Progenitor cell of endocrine pancreas (in vitro differentiated cells): ENCODE data around the gene SWI5. TPM values are rescaled to one million over a fixed set of nuclear protein-coding genes. Genes with fewer than 3 reads are reported as not detected.
"Not testable (repeated sequence)": the region's sequence is repeated elsewhere in the genome, so short reads cannot be mapped to it uniquely, and the experiment has no call there.

Source experiments
- DNase-seq: peaks from one replicate; pipeline ENCODE4 v3.0.0; 2021; ENCODE audit warnings: low spot score; ENCODE audit not compliant: unreplicated experiment
- H3K27ac Mint-ChIP-seq: 2 replicates; pipeline ENCODE4 v1.8.0; 2021; ENCODE audit warnings: mild to moderate bottlenecking, moderate library complexity, mixed read lengths
- H3K27me3 Mint-ChIP-seq: 2 replicates; pipeline ENCODE4 v1.8.0; 2021; ENCODE audit warnings: mixed read lengths
- H3K36me3 Mint-ChIP-seq: 2 replicates; pipeline ENCODE4 v1.8.0; 2022; ENCODE audit warnings: mixed read lengths; ENCODE audit not compliant: insufficient read depth
- H3K4me1 Mint-ChIP-seq: 2 replicates; pipeline ENCODE4 v1.8.0; 2021; ENCODE audit warnings: low read depth, mixed read lengths
- H3K4me3 Mint-ChIP-seq: 2 replicates; pipeline ENCODE4 v1.8.0; 2021; ENCODE audit warnings: low read depth, mild to moderate bottlenecking, moderate library complexity, mixed read lengths
- H3K9me3 Mint-ChIP-seq: 2 replicates; pipeline ENCODE4 v1.8.0; 2021; ENCODE audit warnings: low read depth, mixed read lengths
- long read RNA-seq: library from polyadenylated mRNA; unstranded; transcript quantifications from one replicate; pipeline ENCODE4 v2.0.0, GENCODE V29; 2020
- total RNA-seq: library from RNA; stranded (reverse); gene quantifications from 2 replicates; pipeline ENCODE4 v1.2.1, GENCODE V29; 2021
- TF ChIP-seq, protein P1 (sequence below): fragments of 200-600 bp; sonication (generic); IDR thresholded peaks from one replicate; pipeline ENCODE4 v1.5.0; 2021; ENCODE audit warnings: antibody characterized with exemption, mild to moderate bottlenecking; ENCODE audit not compliant: unreplicated experiment

The SWI5 gene
- 18.8 and 20.7 TPM in 2 replicates for total RNA-seq
- long read RNA-seq, transcript SWI5-203 (5 exons, 763 nt), result major isoform, 8 of 11 reads
- long read RNA-seq, partial matches to known transcripts, result 3 of 11 reads
- long read RNA-seq, other reads (novel, unspliced or antisense), result 0 of 11 reads

DNA sequence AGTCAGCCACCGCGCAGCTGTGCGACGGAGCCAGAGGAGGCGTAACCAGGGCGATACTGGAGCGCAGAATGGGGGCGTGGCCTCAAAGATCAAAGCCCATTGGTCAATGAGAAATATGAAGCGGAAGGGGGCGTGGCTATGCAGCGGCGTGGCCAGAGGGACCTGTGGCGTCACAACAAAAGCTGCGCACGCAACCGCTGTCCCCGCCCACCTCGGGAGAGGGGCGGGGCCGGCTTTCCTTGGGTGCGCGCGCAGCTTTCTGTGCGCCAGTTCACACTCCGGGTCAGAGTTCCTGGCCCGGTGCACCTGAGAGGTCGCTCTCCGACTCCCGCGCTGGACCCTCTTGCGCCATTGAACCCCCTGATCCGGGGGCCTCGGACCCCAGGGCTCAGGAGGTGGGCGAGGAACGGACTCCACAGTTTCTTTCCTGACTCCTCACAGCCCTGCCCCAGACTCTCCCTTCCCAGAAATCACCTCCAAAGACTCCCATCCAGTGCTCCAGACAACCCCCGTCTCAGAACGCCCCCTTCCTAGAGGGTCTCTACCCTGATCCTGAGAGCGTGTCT, at the start of gene SWI5:
TSS of gene SWI5 (plus strand) at position 269 of the 566 bp plus-strand sequence.
- TF ChIP-seq, protein P1, sequence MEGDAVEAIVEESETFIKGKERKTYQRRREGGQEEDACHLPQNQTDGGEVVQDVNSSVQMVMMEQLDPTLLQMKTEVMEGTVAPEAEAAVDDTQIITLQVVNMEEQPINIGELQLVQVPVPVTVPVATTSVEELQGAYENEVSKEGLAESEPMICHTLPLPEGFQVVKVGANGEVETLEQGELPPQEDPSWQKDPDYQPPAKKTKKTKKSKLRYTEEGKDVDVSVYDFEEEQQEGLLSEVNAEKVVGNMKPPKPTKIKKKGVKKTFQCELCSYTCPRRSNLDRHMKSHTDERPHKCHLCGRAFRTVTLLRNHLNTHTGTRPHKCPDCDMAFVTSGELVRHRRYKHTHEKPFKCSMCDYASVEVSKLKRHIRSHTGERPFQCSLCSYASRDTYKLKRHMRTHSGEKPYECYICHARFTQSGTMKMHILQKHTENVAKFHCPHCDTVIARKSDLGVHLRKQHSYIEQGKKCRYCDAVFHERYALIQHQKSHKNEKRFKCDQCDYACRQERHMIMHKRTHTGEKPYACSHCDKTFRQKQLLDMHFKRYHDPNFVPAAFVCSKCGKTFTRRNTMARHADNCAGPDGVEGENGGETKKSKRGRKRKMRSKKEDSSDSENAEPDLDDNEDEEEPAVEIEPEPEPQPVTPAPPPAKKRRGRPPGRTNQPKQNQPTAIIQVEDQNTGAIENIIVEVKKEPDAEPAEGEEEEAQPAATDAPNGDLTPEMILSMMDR, result no peak
- H3K27me3 Mint-ChIP-seq, result no peaks in the 10 kb centered on the region

DNA sequence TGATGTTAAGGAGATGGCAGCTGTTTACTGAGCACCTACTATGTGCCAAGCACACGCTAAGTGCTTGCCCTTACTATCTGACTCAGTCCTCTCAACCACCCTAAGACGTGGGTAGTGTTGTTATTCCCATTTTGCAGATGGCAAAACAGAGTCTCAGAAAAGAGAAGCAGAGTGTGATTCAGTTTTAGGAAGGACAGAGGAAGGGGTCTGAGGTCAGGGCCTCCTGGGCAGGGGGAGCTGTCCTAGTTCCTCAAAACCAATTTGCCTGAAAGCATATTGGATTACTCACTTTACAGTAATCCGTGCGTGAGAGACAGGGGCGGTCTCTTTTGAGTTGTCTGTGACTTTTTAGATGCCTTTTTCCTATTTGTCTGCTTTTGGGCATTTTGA, 49.7 kb upstream of the SWI5 start:
- Mint-ChIP-seq H3K9me3 (no peaks in the 10 kb centered on the region), H3K4me3 (no peak overlapping the region), H3K27me3 (no peaks in the 10 kb centered on the region), H3K36me3 (no peaks in the 10 kb centered on the region), H3K4me1 (no peaks in the 10 kb centered on the region), H3K27ac (no peak overlapping the region)
- TF ChIP-seq, protein P1, result no peak
- DNase-seq, result no peak

More for the DNA sequence above, at the start of gene SWI5:
- Mint-ChIP-seq H3K4me3 (peak within 1 kb of the TSS; percentile 94), H3K36me3 (peaks cover 7% of the 10 kb centered on the region), H3K4me1 (peaks cover 15% of the 10 kb centered on the region), H3K27ac (peak within 1 kb of the TSS; percentile 96), H3K9me3 (no peaks in the 10 kb centered on the region)
- peak; percentile 99 for DNase-seq

DNA sequence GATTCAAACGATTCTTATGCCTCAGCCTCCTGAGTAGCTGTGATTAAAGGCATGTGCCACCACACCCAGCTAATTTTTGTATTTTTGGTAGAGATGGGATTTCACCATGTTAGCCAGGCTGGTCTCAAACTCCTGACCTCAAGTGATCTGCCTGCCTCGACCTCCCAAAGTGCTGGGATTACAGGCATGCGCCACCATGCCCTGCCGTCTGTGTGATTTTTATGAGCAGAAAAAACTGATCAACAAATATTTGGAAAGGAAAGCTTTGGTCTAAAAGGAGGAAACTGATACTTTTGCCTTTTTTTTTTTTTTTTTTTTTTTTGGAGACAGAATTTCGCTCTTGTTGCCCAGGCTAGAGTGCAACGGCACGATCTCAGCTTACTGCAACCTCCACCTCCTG, 45.2 kb upstream of the SWI5 start:
- H3K27me3 Mint-ChIP-seq, DNase-seq, H3K27ac Mint-ChIP-seq, H3K9me3 Mint-ChIP-seq, H3K4me3 Mint-ChIP-seq, H3K36me3 Mint-ChIP-seq, H3K4me1 Mint-ChIP-seq: not testable (repeated sequence)

DNA sequence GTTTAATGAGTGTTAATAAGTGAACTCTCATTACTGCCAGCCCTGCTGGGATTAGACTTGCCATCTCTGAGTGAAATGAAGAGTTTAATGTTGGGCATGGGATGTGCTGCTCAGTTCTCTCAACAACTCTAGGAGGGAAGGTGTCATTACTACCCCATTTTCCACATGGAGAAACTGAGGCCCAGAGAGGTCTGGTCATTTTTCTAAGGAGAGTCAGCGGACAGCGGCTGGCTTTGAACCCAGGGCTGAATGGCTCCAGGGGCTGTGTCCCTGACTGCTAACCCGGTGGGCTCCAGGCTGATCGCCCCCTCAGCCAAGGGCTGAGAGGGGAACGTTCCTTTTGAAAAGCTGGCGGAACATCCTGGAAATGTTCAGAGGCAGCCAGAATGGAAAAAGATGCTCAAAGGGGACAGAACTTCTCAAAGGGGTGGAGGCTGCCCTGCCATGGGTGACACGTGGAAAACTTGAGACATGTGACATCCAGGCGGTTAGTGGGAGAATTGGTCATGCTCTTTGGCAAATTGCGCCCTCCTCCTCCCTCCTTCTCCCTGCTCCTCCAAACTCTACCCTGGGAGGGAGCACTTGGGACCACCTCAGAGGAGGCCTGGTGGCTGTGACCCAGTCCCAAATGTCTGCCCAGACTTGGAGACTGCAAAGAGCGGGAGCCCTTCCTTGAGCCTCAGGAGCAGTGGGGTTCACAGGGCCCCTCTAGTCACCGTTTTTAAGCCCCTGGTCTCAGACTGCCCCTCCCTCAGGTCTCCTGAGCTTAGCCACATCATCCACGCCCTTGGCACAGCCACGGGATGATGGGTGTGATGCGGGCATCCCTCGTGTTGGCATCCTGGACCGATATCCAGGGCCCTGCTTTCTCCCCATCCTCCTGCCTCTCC, 44.2 kb upstream of the SWI5 start:
- no peak for DNase-seq
- TF ChIP-seq, protein P1, result no peak
- H3K4me3 Mint-ChIP-seq, result no peak overlapping the region
- no peak overlapping the region for H3K27ac Mint-ChIP-seq
- H3K36me3 Mint-ChIP-seq, result no peaks in the 10 kb centered on the region
- peaks cover 4% of the 10 kb centered on the region for H3K27me3 Mint-ChIP-seq
- H3K4me1 Mint-ChIP-seq, result no peaks in the 10 kb centered on the region
- no peaks in the 10 kb centered on the region for H3K9me3 Mint-ChIP-seq

DNA sequence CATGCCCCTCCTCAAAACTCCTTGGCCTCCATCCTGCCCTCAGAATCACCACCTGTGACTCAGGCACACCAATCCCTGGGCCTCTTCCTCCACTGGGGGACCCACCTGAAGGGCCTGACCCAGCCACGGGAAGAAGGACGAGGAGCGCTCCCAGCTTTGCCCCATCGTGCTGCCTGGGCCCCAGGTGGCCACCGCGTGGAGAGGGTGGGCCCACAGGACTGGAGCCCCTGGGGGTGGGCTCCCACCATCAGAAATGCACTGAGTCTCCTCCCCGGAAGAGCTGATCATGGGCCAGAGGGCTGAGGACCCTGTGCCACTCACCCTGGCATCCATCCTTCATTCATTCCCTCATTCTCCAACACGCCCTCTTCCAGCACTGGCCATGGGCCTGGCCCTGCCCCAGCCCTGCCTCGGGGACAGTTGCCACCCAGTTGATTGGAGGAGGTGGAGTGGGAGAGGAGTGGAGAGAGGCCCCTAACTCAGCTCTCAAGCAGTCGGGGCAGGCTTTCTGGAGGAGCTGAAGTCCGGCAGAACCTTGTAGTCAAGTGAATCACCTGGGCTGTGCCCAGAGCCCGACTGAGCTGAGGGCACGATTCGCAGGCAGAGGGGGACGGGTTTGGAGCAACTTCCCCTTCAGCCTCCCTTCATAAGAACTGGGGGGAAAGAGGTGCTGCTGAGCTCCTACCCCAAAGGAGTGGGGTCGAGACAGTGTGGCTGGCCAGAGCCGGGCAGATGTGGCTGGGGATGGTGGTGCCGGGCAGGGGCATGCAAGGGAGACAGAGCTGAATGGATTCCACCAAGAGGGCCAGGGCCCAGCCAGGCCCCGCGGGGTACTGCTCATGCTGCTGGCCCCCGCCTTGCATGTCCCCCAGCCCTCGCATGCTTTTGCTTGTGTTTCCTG, 43.3 kb upstream of the SWI5 start:
- TF ChIP-seq, protein P1, result no peak
- H3K9me3 Mint-ChIP-seq, result no peaks in the 10 kb centered on the region

More for the DNA sequence above, 43.3 kb upstream of the SWI5 start:
- DNase-seq, result no peak
- peaks cover 4% of the 10 kb centered on the region for H3K27me3 Mint-ChIP-seq
- H3K4me3 Mint-ChIP-seq, result no peak overlapping the region
- H3K4me1 Mint-ChIP-seq, result no peaks in the 10 kb centered on the region
- no peaks in the 10 kb centered on the region for H3K36me3 Mint-ChIP-seq
- no peak overlapping the region for H3K27ac Mint-ChIP-seq
